Measurements from ENCODE around the gene KCNJ5. TPM values are rescaled to one million over a fixed set of nuclear protein-coding genes. Genes with fewer than 3 reads are reported as not detected.

Gene KCNJ5
- polyA plus RNA-seq, 2 of the 4 experiments (the other 2 are of a cell fraction), result 0.04 TPM; not detected in 1

DNA sequence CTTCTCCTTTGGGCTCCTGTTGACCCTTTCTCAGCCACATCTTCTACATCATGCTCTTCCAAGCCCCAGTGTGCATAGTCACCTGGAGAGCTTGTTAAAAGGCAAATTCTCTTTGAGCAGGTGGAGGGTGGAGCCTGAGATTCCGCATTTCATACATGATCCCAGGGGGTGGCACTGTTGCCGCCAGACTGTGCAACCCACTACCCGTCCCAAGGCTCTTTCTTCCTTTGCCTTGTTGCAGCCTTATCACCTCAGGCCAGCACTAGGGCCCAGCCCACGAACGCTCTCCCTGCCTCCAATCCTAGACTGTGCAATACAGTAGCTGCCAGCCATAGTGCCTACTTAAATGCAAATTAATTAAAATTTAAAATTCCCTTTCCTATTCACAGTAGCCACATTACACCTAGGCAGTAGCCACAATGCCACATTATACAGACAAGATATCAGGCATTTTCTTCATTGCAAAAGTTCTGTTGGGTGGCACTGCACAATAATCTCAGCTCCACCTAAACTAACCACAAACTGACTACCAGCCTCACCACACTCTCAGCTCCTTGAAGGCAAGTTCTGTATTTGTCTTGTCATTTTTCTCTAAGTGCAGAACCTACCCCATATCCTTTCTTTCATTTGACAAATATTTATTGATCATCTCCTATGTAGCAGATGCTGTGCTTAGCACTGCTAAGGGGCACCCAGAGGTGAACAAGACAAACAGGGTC lies 4.6 kb upstream of the KCNJ5 start:
- FAIRE-seq, result no peak
- peak; percentile 45 to 65; a peak in 4 of 6 replicates for ATAC-seq
- H3K27ac ChIP-seq, result no peak overlapping the region
- H3K9me3 ChIP-seq, result no peaks in the 10 kb centered on the region
- 21% methylated on average over 5 of the region's 5 CpGs for WGBS (ENCODE audit: missing lambda C conversion rate)
- H3K4me1 ChIP-seq, result no peaks in the 10 kb centered on the region
- H3K4me2 ChIP-seq, result no peak overlapping the region
- H3K4me3 ChIP-seq, result no peak overlapping the region
- ChIA-PET CTCF (interaction anchor here (0.6 to 5.2 kb wide), 13 partner anchors 12 to 563 kb away, joined by 3 to 123 read pairs (median 5); no protein-coding TSS in a partner anchor), POLR2A (interaction anchor here (0.7 kb wide), 1 partner anchor 20 kb away, joined by 3 read pairs; no protein-coding TSS in a partner anchor)
- DNase-seq (ENCODE audit: low read depth in 1 of 2, low spot score in 1 of 2), result peak in 1 of 2 experiments; percentile 24
- peak in 1 of 2 experiments; percentile 35; a peak in 2 of 5 replicates for TF ChIP-seq RAD21 (conservative IDR thresholded peaks at IDR 0.05 in 1 of 2, IDR thresholded peaks at IDR 0.05 in 1 of 2)
- TF ChIP-seq, protein P1, sequence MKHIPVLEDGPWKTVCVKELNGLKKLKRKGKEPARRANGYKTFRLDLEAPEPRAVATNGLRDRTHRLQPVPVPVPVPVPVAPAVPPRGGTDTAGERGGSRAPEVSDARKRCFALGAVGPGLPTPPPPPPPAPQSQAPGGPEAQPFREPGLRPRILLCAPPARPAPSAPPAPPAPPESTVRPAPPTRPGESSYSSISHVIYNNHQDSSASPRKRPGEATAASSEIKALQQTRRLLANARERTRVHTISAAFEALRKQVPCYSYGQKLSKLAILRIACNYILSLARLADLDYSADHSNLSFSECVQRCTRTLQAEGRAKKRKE (CRISPR knock-in tag; IDR thresholded peaks at IDR 0.05; ENCODE audit: low read depth), result no peak
- TF ChIP-seq GATA3 (IDR thresholded peaks at IDR 0.05; ENCODE audit: borderline replicate concordance), result no peak

DNA sequence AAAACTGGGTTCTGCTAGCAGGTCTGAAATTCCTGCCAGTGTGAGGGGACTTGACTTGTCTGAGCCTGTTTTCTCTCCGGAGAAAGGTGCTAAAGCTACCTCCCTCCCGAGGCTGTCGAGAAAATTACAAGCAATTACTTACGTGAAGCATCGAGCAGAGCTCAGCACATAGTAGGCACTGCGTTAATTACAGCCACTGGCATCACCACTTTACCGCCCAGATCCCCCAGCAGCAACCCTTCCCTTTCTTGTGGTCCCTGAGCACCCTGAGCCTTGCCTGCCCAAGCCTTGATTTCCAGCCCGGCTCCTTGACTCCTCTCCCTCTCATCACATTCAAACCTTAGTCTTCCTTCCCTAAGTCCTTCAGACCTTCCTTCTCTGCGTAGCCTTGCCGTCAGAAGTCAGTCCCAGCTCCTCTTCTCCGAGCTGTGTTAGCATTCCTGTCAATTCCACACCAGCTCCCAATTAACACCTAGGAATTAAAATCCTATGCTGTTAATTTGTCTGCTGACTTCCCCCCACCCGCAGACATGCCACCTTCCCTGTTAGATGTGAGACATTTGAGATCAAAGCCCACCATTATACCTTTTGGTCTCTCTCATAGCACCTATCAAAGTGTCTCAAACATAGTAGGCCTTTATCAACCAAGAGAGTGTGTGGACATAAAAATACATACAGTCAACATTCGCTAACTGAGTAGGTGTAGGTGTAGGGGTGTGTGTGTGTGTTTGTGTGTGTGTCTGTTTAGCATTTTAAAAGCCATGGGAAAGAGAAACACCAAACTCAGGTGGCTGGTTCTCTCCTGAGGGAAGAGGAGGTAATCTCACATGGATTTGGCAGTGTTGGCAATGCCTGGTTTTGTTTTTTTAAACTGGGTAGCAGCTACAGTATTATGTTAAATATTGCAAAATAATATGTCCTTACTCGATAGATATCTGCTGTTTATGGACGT lies 2.8 kb upstream of the KCNJ5 start:
- H3K4me2 ChIP-seq, result no peak overlapping the region
- POLR2A ChIA-PET, result no interaction called here
- H3K4me3 ChIP-seq, result no peak overlapping the region
- H3K4me1 ChIP-seq, result no peaks in the 10 kb centered on the region
- FAIRE-seq, result no peak
- no peak overlapping the region for H3K27ac ChIP-seq
- CTCF ChIA-PET, result interaction anchor here (0.6 to 6.3 kb wide), 4 partner anchors 20 to 118 kb away, joined by 3 to 57 read pairs (median 24); no protein-coding TSS in a partner anchor
- WGBS (ENCODE audit: missing lambda C conversion rate), result 75% methylated on average over 14 of the region's 15 CpGs
- no peak for DNase-seq (ENCODE audit: low read depth in 1 of 2, low spot score in 1 of 2)
- no peaks in the 10 kb centered on the region for H3K9me3 ChIP-seq
- no peak for ATAC-seq
- TF ChIP-seq ESRRA (IDR thresholded peaks at IDR 0.05; ENCODE audit: borderline replicate concordance, low read length) (no peak), HOXB13 (CRISPR knock-in tag; IDR thresholded peaks at IDR 0.05; ENCODE audit: low read depth) (no peak)

DNA sequence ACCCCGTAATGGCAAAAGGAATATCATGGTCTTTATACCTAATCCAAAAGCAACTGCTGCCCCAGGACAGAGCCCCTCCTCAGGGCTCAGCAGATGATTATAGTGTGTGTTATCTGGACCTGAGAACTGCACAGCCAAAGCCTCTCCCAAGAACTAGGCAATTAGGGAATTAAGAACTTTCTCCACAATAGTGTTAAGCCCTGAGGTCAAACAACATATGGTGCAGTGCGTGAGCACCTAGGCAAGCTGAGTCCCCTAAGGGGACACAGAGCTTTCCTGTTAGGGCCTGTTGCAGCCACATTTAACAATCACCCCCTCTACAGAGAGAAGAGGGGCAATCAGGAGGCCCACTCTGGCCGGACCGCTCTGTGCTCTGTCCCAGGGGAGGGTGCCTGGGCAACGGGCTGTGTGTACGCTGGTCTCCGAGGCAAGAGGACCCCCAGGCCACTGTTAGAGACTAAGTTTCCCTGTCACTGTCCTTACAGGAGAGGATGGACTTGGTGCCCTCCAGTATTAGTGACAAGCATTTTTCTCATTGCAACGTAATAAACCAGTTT lies 1.4 kb upstream of the KCNJ5 start:
- FAIRE-seq, result no peak
- TF ChIP-seq, protein P2, sequence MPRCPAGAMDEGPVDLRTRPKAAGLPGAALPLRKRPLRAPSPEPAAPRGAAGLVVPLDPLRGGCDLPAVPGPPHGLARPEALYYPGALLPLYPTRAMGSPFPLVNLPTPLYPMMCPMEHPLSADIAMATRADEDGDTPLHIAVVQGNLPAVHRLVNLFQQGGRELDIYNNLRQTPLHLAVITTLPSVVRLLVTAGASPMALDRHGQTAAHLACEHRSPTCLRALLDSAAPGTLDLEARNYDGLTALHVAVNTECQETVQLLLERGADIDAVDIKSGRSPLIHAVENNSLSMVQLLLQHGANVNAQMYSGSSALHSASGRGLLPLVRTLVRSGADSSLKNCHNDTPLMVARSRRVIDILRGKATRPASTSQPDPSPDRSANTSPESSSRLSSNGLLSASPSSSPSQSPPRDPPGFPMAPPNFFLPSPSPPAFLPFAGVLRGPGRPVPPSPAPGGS (IDR thresholded peaks at IDR 0.05), result no peak
- no peak for TF ChIP-seq SMC3 (IDR thresholded peaks at IDR 0.05)
- TF ChIP-seq NR3C1 (IDR thresholded peaks at IDR 0.05), result no peak
- TF ChIP-seq HEYL (CRISPR knock-in tag; IDR thresholded peaks at IDR 0.05), result no peak
- TF ChIP-seq ZC3H11A (IDR thresholded peaks at IDR 0.05), result no peak
- no peak for TF ChIP-seq MAFK (IDR thresholded peaks at IDR 0.05; ENCODE audit: partially characterized antibody)
- TF ChIP-seq NFE2L2 (conservative IDR thresholded peaks at IDR 0.05; ENCODE audit: low read length), result no peak
- TF ChIP-seq, protein P3, sequence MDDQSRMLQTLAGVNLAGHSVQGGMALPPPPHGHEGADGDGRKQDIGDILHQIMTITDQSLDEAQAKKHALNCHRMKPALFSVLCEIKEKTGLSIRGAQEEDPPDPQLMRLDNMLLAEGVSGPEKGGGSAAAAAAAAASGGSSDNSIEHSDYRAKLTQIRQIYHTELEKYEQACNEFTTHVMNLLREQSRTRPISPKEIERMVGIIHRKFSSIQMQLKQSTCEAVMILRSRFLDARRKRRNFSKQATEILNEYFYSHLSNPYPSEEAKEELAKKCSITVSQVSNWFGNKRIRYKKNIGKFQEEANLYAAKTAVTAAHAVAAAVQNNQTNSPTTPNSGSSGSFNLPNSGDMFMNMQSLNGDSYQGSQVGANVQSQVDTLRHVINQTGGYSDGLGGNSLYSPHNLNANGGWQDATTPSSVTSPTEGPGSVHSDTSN (IDR thresholded peaks at IDR 0.05), result no peak
- no peak for TF ChIP-seq RFX5 (IDR thresholded peaks at IDR 0.05)
- TF ChIP-seq MYC (IDR thresholded peaks at IDR 0.05; ENCODE audit: borderline replicate concordance, low read length), result no peak
- no peak for TF ChIP-seq ESRRA (IDR thresholded peaks at IDR 0.05; ENCODE audit: borderline replicate concordance, low read length)
- no peak for TF ChIP-seq EP300 (IDR thresholded peaks at IDR 0.05)
- TF ChIP-seq TFCP2L1 (CRISPR knock-in tag; IDR thresholded peaks at IDR 0.05), result no peak
- TF ChIP-seq, protein P4, sequence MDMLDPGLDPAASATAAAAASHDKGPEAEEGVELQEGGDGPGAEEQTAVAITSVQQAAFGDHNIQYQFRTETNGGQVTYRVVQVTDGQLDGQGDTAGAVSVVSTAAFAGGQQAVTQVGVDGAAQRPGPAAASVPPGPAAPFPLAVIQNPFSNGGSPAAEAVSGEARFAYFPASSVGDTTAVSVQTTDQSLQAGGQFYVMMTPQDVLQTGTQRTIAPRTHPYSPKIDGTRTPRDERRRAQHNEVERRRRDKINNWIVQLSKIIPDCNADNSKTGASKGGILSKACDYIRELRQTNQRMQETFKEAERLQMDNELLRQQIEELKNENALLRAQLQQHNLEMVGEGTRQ (IDR thresholded peaks at IDR 0.05), result no peak
- no peak for TF ChIP-seq EHMT2 (IDR thresholded peaks at IDR 0.05; ENCODE audit: low read depth)
- TF ChIP-seq KDM5A (IDR thresholded peaks at IDR 0.05), result no peak
- TF ChIP-seq, protein P5, sequence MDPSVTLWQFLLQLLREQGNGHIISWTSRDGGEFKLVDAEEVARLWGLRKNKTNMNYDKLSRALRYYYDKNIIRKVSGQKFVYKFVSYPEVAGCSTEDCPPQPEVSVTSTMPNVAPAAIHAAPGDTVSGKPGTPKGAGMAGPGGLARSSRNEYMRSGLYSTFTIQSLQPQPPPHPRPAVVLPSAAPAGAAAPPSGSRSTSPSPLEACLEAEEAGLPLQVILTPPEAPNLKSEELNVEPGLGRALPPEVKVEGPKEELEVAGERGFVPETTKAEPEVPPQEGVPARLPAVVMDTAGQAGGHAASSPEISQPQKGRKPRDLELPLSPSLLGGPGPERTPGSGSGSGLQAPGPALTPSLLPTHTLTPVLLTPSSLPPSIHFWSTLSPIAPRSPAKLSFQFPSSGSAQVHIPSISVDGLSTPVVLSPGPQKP (IDR thresholded peaks at IDR 0.05; ENCODE audit: low read depth, low read length), result no peak

More for the DNA sequence above, 1.4 kb upstream of the KCNJ5 start:
- WGBS (ENCODE audit: missing lambda C conversion rate), result 75% methylated on average over 4 of the region's 8 CpGs
- Histone ChIP-seq H3K4me2 (peak overlapping the region; percentile 97; the same call in 2 of the 3 replicates), H3K4me1 (no peaks in the 10 kb centered on the region), H3K9me3 (no peaks in the 10 kb centered on the region), H3K4me3 (0 out of 3 replicates have a peak overlapping the region, but pooled peaks have one; percentile 49), H3K27ac (no peak overlapping the region)
- DNase-seq (ENCODE audit: low read depth in 1 of 2, low spot score in 1 of 2) (no peak), ATAC-seq (no peak)
- ChIA-PET CTCF (interaction anchor here (1.2 to 6.3 kb wide), 3 partner anchors 16 to 68 kb away, joined by 3 to 46 read pairs (median 4); no protein-coding TSS in a partner anchor), POLR2A (interaction anchor here (0.6 kb wide), 1 partner anchor 16 kb away, joined by 3 read pairs; no protein-coding TSS in a partner anchor)

Data from A549 (cell line).